Activated CD8-positive, alpha-beta memory T cell treated with anti-CD3 and anti-CD28 coated beads, Interleukin-2, amount 50 U/mL, for 1 hour (primary cell): ENCODE data around the gene TAF8.
"Not testable (repeated sequence)": the region's sequence is repeated elsewhere in the genome, so short reads cannot be mapped to it uniquely, and the experiment has no call there.

ENCODE experiments used
- DNase-seq: peaks from one replicate; pipeline ENCODE4 v3.0.0-alpha.2; 2020; ENCODE audit errors: extremely low read depth

TAF8 gene

DNA sequence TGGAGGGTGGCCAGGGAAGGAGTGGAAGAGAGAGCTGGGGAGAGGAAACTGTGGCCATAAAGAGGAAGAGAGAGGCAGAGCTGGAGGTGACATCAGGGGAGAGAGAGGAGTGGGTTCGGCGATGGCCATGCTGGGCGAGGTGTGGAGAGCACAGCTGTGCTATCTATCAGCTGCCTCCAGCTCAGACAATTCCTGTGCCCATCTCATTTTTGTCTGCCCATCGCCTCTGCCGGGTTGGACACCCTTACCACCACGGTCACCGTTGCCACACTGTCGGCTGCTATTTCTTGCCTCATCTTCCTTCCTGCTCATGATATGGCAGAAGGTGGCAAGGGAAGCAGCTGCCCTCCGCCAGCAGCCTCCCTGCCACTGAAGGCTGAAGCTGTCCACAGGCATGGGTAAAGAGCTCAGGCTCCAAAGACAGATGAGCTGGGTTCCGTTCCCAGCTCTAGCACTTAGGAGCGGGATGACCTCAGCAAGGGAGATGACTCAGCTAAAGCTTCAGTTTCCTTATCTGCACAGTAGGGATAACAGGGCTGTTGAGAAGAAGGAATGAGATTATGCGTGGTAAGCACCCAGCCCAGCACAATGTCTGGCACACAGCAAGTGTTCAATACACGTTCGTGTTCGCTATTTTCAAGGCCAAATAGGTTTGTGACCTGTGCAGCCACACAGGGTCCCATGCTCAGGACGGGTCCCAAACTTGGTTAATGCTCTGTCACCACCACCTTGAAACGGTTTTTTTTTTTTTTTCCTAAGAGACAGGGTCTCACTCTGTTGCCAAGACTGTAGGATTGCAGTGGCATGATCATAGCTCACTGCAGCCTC is 21.9 kb upstream of the TAF8 start:
- DNase-seq: no peak

- no peak for DNase-seq
Measured at GRCh38 chr6:42029062-42029685, 21.1 kb upstream of the TAF8 start.

DNA sequence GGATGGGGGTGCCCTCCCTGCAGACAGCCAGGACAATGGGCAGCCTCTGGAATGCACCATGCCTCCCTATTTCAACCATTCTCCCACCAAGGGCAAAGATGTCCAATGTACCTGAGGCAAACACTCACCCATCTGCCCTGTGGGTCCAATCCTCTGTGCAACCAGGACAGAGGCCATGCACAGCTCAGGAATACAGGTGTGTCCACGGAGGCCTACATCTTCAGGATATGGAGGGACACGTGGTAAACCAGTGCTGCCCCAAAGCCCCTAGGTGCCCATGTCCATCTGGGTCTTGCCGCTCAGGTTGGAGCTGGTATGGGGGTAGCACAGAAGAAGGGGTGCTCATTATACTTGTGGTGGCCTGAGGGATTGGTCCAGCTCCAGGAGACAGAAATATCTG is 20.4 kb upstream of the TAF8 start:
- no peak for DNase-seq

GRCh38 chr6:42030585-42031506 is 19.5 kb upstream of the TAF8 start:
- DNase-seq: no peak

DNA sequence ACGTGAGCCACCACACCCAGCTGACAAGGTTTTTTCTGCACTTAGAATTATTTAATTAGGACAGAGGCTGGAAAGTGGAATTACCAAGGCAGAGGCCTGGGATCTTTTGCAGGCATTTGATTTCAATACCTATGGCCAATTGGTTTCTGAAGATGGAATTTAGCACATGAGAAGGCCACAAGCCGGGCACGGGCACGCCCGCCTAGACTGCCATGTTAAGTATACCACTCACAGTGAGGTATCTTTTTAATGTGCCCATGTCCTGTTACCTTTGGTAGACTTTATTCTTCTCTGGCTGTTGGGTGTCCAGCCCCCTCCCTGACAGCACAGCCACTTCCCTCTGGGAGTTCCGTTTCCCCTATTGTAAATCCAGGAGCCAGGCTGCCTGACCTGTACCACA is 18.0 kb upstream of the TAF8 start:
- no peak for DNase-seq

DNA sequence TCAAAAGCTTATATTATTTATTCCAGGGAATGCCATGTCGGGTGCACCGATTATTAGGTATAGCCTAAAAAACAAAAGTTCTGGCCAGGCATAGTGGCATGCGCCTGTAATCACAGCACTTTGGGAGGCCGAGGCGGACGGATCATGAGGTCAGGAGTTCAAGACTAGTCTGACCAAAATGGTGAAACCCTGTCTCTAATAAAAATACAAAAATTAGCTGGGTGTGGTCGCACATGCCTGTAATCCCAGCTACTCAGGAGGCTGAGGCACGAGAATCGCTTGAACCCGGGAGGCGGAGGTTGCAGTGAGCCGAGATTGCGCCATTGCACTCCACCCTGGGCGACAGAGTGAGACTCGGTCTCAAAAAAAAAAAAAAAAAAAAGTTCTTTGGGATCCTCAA is 12.7 kb upstream of the TAF8 start:
- not testable (repeated sequence) for DNase-seq

DNA sequence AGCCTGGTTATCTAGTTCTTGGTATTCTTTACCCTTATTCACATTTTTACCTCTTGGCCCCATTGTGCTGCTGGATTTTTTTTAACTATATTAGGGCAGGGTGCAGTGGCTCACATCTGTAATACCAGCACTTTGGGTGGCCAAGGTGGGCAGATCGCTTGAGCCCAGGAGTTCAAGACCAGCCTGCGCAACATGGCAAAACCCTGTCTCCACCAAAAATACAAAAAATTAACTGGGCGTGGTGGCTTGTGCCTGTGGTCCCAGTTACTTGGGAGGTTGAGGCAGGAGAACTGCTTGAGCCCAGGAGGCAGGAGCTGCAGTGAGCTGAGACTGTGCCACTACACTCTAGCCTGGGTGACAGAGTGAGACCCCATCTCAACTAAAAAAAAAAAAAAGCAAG is 12.2 kb upstream of the TAF8 start:
- DNase-seq: no peak

- no peak for DNase-seq
Measured at GRCh38 chr6:42038811-42039408, 11.4 kb upstream of the TAF8 start.

- DNase-seq: no peak
Measured at GRCh38 chr6:42040856-42041480, 9.4 kb upstream of the TAF8 start.

GRCh38 chr6:42041481-42042053 is 8.8 kb upstream of the TAF8 start:
- DNase-seq: no peak

- DNase-seq: no peak
Measured at GRCh38 chr6:42042108-42042507, 8.2 kb upstream of the TAF8 start.

GRCh38 chr6:42043787-42044475 is 6.4 kb upstream of the TAF8 start:
- DNase-seq: peak; percentile 81

- no peak for DNase-seq
Measured at GRCh38 chr6:42045538-42046460, 4.5 kb upstream of the TAF8 start.

GRCh38 chr6:42046464-42047212 is 3.7 kb upstream of the TAF8 start:
- no peak for DNase-seq

DNA sequence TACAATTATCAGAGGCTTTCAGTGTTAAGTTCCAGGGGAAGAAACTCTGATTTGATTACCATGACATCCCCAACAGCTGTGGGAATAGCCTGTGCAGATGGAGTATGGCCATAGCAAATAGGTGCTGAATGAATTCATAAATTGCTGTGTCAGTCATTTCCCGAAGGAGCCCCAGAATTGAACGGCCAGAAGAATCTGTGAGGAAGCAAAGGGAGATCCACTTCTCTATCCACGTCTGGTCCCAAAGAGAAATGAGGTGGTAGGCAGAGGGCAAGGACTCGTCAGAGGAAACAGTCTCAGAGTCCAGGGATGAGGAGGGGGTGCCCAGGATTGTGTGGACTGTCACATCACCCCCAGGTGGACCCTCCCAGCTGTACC is 3.1 kb upstream of the TAF8 start:
- no peak for DNase-seq

- no peak for DNase-seq
Measured at GRCh38 chr6:42047790-42048405, 2.4 kb upstream of the TAF8 start.

GRCh38 chr6:42049116-42049809 is 1.1 kb upstream of the TAF8 start:
- no peak for DNase-seq

DNA sequence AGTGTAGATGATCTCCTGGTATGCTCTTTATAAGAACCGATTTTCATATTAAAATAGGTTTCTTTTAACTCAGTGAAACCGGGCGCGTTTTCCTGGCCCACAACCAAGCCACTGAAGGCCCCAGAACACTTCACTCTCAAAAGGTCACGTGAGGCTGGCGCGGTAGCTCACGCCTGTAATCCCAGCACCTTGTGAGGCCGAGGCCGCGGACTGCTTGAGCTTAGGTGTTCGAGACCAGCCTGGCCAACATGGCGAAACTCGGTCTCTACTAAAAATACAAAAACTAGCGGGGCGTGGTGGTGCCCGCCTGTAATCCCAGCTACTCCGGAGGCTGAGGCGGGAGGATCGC is 402 bp upstream of the TAF8 start:
- DNase-seq: no peak
